ENCODE results near the gene CYP27C1. TPM values are rescaled to one million over a fixed set of nuclear protein-coding genes. Genes with fewer than 3 reads are reported as not detected.

CYP27C1 gene
- total RNA-seq, 1 donor from 2014 or later = 10.2 TPM

DNA sequence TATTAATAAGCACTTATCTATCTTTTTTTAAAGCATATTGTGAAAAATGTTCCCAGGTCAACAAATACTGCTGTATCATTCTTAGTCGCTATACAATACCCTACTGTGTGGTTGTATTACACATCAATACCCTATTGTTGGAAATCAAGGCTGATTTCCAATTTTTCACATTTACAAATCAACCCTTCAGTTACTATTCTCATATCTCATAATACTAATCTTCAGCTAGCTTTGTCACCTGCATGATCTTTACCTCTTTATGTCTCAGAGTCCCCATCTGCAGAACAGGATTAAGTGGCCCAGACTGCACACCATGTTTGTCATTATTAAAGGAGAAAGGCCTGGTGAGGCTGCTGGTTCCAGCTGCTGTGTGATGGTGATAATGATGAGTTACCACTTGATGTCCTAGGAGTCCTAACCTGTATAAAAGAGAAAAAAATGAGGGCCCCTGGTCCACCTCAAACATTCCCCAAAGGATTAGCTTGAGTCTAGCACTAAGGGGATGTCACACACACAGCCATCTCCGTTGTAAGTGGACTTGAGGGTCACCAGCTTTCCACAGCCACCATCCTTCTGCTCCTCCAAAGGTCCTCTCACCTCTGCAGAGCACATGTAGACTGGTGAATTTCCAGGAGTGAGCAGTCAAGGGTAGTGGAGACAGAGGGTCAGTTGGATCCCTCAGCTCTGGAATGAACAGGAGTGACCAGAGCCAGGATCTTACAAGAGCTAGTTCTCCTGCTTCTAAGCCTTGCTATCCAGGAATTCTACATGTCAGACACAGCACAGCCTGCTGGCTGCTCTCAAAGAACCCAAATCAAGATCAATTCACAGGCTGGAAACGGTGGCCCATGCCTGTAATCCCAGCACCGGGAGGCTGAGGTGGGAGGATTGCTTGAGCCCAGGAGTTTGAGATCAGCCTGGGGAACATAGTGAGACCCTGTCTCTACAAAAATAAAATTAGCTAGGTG lies 77.2 kb downstream of the CYP27C1 start:
- Mint-ChIP-seq H3K27ac (ENCODE audit: unreplicated experiment) (no peak overlapping the region), H3K9me3 (no peaks in the 10 kb centered on the region), H3K36me3 (ENCODE audit: low read depth) (no peaks in the 10 kb centered on the region), H3K27me3 (ENCODE audit: low read depth) (no peaks in the 10 kb centered on the region), H3K4me1 (peaks cover 30% of the 10 kb centered on the region), H3K4me3 (no peak overlapping the region)
- no peak for DNase-seq (ENCODE audit: low read depth, low spot score)
- TF ChIP-seq, protein P1, sequence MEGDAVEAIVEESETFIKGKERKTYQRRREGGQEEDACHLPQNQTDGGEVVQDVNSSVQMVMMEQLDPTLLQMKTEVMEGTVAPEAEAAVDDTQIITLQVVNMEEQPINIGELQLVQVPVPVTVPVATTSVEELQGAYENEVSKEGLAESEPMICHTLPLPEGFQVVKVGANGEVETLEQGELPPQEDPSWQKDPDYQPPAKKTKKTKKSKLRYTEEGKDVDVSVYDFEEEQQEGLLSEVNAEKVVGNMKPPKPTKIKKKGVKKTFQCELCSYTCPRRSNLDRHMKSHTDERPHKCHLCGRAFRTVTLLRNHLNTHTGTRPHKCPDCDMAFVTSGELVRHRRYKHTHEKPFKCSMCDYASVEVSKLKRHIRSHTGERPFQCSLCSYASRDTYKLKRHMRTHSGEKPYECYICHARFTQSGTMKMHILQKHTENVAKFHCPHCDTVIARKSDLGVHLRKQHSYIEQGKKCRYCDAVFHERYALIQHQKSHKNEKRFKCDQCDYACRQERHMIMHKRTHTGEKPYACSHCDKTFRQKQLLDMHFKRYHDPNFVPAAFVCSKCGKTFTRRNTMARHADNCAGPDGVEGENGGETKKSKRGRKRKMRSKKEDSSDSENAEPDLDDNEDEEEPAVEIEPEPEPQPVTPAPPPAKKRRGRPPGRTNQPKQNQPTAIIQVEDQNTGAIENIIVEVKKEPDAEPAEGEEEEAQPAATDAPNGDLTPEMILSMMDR (conservative IDR thresholded peaks at IDR 0.05) = no peak

DNA sequence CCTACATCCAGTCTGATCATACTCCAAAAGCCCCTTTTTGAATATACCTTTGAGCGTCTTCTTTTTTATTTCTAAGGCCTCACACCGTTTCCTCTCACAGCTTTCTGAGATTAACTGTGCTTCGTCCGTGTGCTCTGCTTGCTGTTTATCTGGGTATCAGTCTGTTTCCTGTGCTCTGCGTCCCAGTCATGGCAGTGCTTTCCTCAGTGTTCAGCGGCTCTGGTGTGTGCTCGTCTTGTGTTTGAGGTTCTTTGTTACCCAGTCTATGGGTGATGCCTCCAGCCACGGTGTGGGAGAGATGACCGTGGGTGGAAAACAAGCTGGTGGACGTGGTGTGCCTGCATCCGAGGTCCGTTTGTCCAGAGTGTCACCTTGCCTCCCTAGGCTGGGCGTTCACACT lies 79.6 kb downstream of the CYP27C1 start:
- peaks cover 23% of the 10 kb centered on the region for H3K4me1 Mint-ChIP-seq
- H3K27me3 Mint-ChIP-seq (ENCODE audit: low read depth) = no peaks in the 10 kb centered on the region
- no peak for DNase-seq (ENCODE audit: low read depth, low spot score)
- TF ChIP-seq, protein P1 (conservative IDR thresholded peaks at IDR 0.05) = no peak
- H3K9me3 Mint-ChIP-seq = no peaks in the 10 kb centered on the region
- H3K36me3 Mint-ChIP-seq (ENCODE audit: low read depth) = no peaks in the 10 kb centered on the region
- H3K27ac Mint-ChIP-seq (ENCODE audit: unreplicated experiment) = no peak overlapping the region
- no peak overlapping the region for H3K4me3 Mint-ChIP-seq

DNA sequence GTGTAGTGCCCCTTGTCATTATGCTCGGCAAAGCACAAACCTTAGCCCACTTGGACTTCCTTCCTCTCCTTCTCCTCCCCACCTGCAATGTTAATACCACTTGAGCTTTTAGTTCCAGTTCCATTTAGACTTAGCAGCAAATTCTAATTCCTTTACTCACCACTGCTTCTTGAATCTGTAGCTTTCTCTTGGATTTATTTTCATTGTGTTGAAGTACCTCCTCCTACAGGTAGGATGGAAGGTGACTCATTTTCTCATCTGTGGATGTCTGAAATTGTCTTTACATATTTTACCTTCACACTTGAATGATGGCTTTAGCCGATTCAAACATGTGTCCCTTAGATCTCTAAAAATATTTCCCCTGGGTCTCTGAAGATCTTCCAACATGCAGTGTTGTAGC lies 80.3 kb downstream of the CYP27C1 start:
- Mint-ChIP-seq H3K27me3 (ENCODE audit: low read depth) (no peaks in the 10 kb centered on the region), H3K36me3 (ENCODE audit: low read depth) (no peaks in the 10 kb centered on the region), H3K4me1 (peaks cover 19% of the 10 kb centered on the region), H3K27ac (ENCODE audit: unreplicated experiment) (no peak overlapping the region), H3K4me3 (no peak overlapping the region), H3K9me3 (no peaks in the 10 kb centered on the region)
- TF ChIP-seq, protein P1 (conservative IDR thresholded peaks at IDR 0.05) = peak; percentile 28
- DNase-seq (ENCODE audit: low read depth, low spot score) = no peak

DNA sequence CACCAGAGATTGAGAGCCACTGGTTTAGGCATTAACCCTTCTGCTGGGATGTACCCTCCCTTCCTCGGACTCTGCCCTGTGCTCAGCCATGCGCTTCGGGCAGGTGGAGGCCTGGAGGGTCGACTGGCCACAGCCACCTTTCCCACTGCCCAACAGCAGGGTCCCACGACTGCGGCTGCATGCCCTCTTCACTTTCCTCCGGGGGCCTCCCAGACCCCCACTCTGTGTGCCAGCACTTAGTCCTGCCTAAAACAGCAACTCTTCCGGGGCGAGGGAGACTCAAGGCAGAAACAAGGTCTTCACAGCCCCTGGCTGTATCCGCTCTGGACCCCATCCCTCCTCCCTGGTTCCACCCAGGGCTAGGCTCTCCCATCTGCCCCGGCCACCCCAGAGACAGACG lies 81.8 kb downstream of the CYP27C1 start:
- no peak for DNase-seq (ENCODE audit: low read depth, low spot score)
- Mint-ChIP-seq H3K27ac (ENCODE audit: unreplicated experiment) (no peak overlapping the region), H3K4me1 (peaks cover 7% of the 10 kb centered on the region)

DNA sequence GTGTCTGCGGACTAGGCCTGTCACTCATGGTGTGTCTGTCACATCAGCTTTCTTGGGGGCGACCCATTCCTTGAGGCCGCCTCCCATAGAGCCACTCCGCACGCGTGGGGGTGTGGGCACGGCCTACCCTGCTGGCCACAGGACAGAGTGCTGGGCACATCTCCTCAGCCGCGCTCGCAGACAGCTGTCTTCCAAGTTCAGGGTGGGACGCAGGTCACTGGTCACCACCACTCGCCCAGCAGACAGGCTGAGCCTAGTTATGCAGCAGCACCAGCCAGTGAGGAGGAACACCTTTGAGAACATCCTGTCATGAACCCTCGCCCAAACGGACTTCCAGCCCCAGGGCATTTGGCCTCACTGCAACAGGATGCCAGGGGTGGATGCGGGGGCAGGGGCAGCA lies 82.4 kb downstream of the CYP27C1 start:
- TF ChIP-seq, protein P1 (conservative IDR thresholded peaks at IDR 0.05) = no peak
- H3K36me3 Mint-ChIP-seq (ENCODE audit: low read depth) = no peaks in the 10 kb centered on the region
- no peak overlapping the region for H3K4me3 Mint-ChIP-seq
- DNase-seq (ENCODE audit: low read depth, low spot score) = no peak
- peaks cover 5% of the 10 kb centered on the region for H3K4me1 Mint-ChIP-seq
- no peak overlapping the region for H3K27ac Mint-ChIP-seq (ENCODE audit: unreplicated experiment)
- no peaks in the 10 kb centered on the region for H3K27me3 Mint-ChIP-seq (ENCODE audit: low read depth)
- H3K9me3 Mint-ChIP-seq = no peaks in the 10 kb centered on the region

More for the DNA sequence above, 81.8 kb downstream of the CYP27C1 start:
- no peaks in the 10 kb centered on the region for H3K27me3 Mint-ChIP-seq (ENCODE audit: low read depth)
- no peaks in the 10 kb centered on the region for H3K36me3 Mint-ChIP-seq (ENCODE audit: low read depth)
- TF ChIP-seq, protein P1 (conservative IDR thresholded peaks at IDR 0.05) = no peak
- H3K9me3 Mint-ChIP-seq = no peaks in the 10 kb centered on the region
- H3K4me3 Mint-ChIP-seq = no peak overlapping the region
